Gastroesophageal sphincter (tissue), 3 donors: ENCODE results near the gene PHF5A.

ENCODE experiments used
- CTCF ChIP-seq, 4 experiments: fragments of 200-600 bp in 2 of 4; fragments of 450-650 bp in 2 of 4; sonication (generic) in 1 of 4; IDR thresholded peaks; one replicate each; pipeline ENCODE4 v1.5.1; 2017 to 2019; ENCODE audit warnings: antibody characterized with exemption in 4 of 4, mild to moderate bottlenecking in 2 of 4, moderate library complexity in 2 of 4
- EP300 ChIP-seq: sonication (generic); formaldehyde crosslinking; IDR thresholded peaks from one replicate; pipeline ENCODE4 v1.6.1; 2017; ENCODE audit warnings: antibody characterized with exemption, mild to moderate bottlenecking
- POLR2A ChIP-seq, 2 donors: fragments of 450-650 bp; IDR thresholded peaks; one replicate each; pipeline ENCODE4 v1.6.1; 2017; ENCODE audit warnings: antibody characterized with exemption in 2 of 2, mild to moderate bottlenecking in 2 of 2, moderate library complexity in 1 of 2
- POLR2AphosphoS5 ChIP-seq: sonication (generic); formaldehyde crosslinking; IDR thresholded peaks from one replicate; pipeline ENCODE4 v1.6.1; 2017; ENCODE audit warnings: antibody characterized with exemption

GRCh38 chr22:41513391-41513790 lies 44.9 kb upstream of the PHF5A start:
- TF ChIP-seq POLR2A (IDR thresholded peaks at IDR 0.05) = no peak
- TF ChIP-seq CTCF (IDR thresholded peaks at IDR 0.05) = no peak
- TF ChIP-seq POLR2AphosphoS5 = no peak
- TF ChIP-seq EP300 = no peak
